ENCODE data around the gene LLCFC1.
"Not testable (repeated sequence)": the region's sequence is repeated elsewhere in the genome, so short reads cannot be mapped to it uniquely, and the experiment has no call there.

The LLCFC1 gene

GRCh38 chr7:142942746-142943145, 3.5 kb downstream of the LLCFC1 start:
- no peak for DNase-seq (ENCODE audit: low read depth in 2 of 2)

GRCh38 chr7:142943706-142944268, 4.5 kb downstream of the LLCFC1 start:
- DNase-seq (ENCODE audit: low read depth in 2 of 2): no peak

- no peak for DNase-seq (ENCODE audit: low read depth in 2 of 2)
These were observed 5.7 kb downstream of the LLCFC1 start for GRCh38 chr7:142945001-142945400.

- DNase-seq (ENCODE audit: low read depth in 2 of 2): no peak
These were observed 9.3 kb downstream of the LLCFC1 start for GRCh38 chr7:142948603-142949002.

GRCh38 chr7:142950235-142950634, 11.0 kb downstream of the LLCFC1 start:
- no peak for DNase-seq (ENCODE audit: low read depth in 2 of 2)

GRCh38 chr7:142954680-142955268, 15.5 kb downstream of the LLCFC1 start:
- no peak for DNase-seq (ENCODE audit: low read depth in 2 of 2)

GRCh38 chr7:142956951-142957623, 17.8 kb downstream of the LLCFC1 start:
- DNase-seq (ENCODE audit: low read depth in 2 of 2): no peak

GRCh38 chr7:142957723-142958122, 18.4 kb downstream of the LLCFC1 start:
- DNase-seq (ENCODE audit: low read depth in 2 of 2): no peak

GRCh38 chr7:142959202-142959601, 19.9 kb downstream of the LLCFC1 start:
- no peak for DNase-seq (ENCODE audit: low read depth in 2 of 2)

- DNase-seq (ENCODE audit: low read depth in 2 of 2): no peak
These were observed 21.8 kb downstream of the LLCFC1 start for GRCh38 chr7:142960955-142961512.

GRCh38 chr7:142961595-142961972, 22.3 kb downstream of the LLCFC1 start:
- DNase-seq (ENCODE audit: low read depth in 2 of 2): no peak

GRCh38 chr7:142961973-142962926, 23.0 kb downstream of the LLCFC1 start, which contains the start of gene KEL:
KEL (minus strand) TSS chr7:142962363; CDS start chr7:142962206, 157 bp downstream.
- DNase-seq (ENCODE audit: low read depth in 2 of 2): no peak

- DNase-seq (ENCODE audit: low read depth in 2 of 2): no peak
These were observed 23.7 kb downstream of the LLCFC1 start for GRCh38 chr7:142962991-142963390.

- no peak for DNase-seq (ENCODE audit: low read depth in 2 of 2)
These were observed 24.7 kb downstream of the LLCFC1 start for GRCh38 chr7:142963993-142964392.

- DNase-seq (ENCODE audit: low read depth in 2 of 2): no peak
These were observed 25.4 kb downstream of the LLCFC1 start for GRCh38 chr7:142964502-142965246.

- DNase-seq (ENCODE audit: low read depth in 2 of 2): no peak
These were observed 28.9 kb downstream of the LLCFC1 start for GRCh38 chr7:142968229-142968628.

- no peak for DNase-seq (ENCODE audit: low read depth in 2 of 2)
These were observed 29.9 kb downstream of the LLCFC1 start for GRCh38 chr7:142969183-142969582.

GRCh38 chr7:142974626-142975025, 35.3 kb downstream of the LLCFC1 start:
- DNase-seq (ENCODE audit: low read depth in 2 of 2): no peak

GRCh38 chr7:142978402-142978801, 39.1 kb downstream of the LLCFC1 start:
- not testable (repeated sequence) for DNase-seq (ENCODE audit: low read depth in 2 of 2)

GRCh38 chr7:142983825-142984224, 44.5 kb downstream of the LLCFC1 start:
- DNase-seq (ENCODE audit: low read depth in 2 of 2): no peak

- no peak for DNase-seq (ENCODE audit: low read depth in 2 of 2)
These were observed 45.0 kb downstream of the LLCFC1 start for GRCh38 chr7:142984297-142984696.

All from stimulated activated CD4-positive, alpha-beta T cell treated with anti-CD3 and anti-CD28 coated beads, Interleukin-12 subunit alpha, Interleukin-12 subunit beta, amount 100 ng/mL, for 24 hours (primary cell).